SIG-M5 treated with dmso at 0.1 percent for 504 hours (cell line): ENCODE measurements around the gene BMP8A.
"Not testable (repeated sequence)": the region's sequence is repeated elsewhere in the genome, so short reads cannot be mapped to it uniquely, and the experiment has no call there.

Source experiments
- DNase-seq: peaks from one replicate; lab custom pipeline; 2025; ENCODE audit not compliant: unreplicated experiment; lab: John Stamatoyannopoulos, UW

Gene BMP8A

DNA sequence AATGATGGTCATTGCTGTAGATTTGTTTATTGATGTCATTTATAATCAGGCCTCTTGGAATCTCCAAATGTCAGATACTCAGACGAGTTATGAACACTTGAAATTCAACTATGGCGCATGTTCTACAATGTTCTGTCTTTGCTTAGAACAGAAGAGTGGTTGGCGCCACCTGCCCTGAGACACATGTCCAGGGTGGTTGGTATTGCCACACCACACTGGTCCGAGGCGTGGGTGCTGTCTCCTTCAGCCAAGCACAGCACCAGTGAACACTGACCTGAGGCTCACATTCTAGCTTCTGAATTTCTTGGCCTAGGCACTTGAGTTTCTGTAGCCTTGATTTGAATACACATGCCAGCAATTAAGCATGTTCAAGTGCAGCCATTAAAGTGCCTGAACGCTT, 10.1 kb upstream of the BMP8A start:
- DNase-seq = no peak

DNA sequence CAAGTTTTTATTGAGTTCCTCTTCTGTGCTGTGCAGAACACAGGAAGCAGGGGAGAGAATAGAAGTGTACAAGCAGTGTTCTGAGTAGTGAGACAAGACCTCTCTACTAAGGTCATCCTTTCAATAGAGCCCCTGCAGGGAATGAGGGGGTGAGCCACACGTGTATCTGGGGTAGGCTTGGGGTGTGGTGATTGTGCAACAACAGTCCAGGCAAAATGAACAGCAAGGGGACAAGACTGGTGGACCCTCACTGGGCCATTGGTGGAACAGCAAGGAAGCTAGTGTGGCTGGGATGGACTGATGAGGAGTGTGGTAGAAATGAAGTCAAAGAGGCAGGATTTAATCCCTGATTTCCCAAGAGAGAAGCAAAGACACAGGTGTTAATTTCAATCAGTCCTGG, 8.2 kb upstream of the BMP8A start:
- no peak for DNase-seq

DNA sequence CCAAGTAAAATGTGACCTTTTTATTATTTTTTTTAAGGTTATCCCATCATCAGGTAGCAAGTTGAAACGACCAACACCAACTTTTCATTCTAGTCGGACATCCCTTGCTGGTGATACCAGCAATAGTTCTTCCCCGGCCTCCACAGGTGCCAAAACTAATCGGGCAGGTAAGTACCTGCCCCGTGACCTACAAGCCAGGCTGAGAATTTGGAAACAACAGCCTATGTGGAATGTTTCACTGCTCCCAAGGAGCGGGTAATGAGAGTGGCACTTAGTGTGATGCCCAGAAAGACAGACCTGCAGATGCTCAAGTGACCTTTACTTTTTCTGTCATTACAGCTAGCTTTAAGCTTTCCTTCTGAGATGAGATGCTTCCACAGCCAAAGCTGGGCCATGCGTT, 6.9 kb upstream of the BMP8A start:
- DNase-seq = no peak

DNA sequence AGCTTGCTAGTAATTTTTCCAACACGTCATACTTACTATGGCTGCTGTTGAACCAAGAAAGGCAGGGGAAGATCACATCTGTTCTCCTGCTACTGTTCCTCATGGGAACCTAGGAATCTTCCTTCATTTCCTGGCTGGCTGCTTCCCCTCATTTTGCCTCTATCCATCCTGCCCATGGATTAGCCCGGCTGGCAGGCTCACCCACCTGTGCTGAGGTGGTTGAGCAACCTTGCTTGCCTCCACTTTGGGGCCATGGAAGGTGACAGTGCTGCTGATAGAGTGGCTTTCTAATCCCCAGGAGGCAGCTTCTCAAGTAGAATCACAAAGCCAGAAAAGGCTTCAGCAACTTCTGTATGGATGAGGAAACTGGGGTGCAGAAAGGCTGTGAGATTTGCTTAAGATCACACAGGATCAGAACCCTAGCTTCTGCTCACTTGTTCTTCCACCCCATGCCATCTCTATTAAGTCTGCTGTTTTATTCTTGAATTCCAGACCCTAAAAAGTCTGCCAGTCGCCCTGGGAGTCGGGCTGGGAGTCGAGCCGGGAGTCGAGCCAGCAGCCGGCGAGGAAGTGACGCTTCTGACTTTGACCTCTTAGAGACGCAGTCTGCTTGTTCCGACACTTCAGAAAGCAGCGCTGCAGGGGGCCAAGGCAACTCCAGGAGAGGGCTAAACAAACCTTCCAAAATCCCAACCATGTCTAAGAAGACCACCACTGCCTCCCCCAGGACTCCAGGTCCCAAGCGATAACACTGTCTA, 6.2 kb upstream of the BMP8A start:
- no peak for DNase-seq

DNA sequence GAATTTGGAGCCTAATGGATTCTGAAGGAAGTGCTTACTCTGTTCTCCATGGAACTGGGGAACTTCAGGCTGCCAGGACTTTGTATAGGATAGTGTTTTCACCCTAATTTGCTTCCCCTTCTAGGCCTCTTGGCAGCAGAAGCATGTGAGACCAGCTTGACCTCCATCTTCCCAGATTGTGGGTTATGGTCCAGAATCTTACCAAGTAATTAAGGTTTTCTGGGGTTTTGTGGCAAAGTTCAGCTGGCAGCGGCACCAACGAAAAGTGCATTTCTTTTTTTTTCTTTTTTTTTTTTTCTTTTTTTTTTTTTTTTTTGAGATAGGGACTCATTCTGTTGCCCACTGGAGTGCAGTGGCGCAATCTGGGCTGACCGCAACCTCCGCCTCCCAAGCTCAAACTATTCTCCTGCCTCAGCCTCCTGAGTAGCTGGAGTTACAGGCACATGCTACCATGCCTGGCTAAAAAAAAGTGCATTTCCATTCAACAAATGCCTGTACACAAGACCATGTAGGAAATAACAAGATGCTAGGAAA, 3.4 kb upstream of the BMP8A start:
- DNase-seq = no peak

DNA sequence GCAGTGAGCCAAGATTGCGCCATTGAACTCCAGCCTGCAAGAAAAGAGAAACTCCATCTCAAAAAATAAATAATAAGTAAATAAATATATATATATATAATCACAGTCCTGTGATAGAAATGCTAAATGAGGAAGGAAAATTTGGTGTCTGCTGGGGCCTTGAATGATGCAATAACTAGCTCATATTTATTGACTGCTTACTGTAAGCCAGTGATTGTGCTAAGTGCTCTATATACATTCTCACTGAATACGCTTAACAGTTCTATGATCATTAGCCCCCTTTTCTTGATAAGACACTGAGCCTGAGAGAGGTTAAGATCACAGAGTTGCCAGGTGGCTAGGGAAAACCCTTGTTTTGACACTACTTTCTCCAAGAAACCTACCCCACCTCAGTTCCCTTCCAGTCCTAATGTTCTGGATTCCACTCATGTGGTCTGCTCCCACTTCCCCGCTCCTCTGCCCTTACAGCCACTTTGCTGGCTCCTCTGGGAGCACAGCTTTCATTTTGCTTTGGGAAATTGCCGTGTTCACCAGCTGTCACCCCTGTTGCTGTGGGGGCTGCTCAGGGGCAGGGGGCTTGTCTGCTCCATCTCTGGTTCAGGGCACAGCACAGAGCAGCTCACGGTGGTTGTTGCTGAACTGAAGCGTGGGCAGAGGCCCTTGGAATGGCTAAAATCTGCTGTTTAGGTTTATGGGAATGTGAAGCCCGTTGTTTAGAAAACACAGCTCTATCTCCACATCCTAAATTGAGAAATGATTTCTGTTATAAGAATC, 2.5 kb upstream of the BMP8A start:
- DNase-seq = peak; percentile 49

DNA sequence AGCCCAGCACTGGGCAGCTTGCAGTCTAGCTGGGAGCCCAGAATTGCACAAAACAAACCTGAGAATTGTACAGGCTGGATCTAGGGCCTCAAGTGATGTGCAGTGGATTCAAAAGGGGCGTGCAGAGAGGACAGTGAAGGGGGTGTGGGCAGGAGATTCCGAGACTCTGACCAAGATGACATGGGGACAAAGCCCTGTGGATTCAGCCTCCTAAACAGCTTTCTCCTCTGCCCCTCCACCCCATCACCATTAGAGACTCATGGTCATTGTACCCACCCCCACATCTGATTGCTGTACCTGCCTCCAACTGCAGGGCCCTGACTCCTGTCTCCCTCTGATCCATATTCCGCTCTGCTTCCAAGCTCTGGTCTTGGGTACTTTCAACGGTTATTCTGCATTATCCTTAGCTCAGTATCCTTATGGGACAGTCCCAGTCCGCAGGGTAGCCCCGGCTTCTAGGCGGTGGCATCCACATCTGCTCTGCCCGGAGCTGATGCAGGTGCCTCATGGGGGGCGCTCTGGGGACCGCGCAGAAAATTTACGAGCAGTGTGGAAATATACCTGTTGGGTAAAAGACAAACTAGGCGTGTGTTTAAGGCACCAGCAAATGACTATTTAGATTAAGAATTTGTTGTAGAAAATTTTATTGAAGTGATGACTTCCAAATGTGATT, 1.7 kb upstream of the BMP8A start:
- no peak for DNase-seq

DNA sequence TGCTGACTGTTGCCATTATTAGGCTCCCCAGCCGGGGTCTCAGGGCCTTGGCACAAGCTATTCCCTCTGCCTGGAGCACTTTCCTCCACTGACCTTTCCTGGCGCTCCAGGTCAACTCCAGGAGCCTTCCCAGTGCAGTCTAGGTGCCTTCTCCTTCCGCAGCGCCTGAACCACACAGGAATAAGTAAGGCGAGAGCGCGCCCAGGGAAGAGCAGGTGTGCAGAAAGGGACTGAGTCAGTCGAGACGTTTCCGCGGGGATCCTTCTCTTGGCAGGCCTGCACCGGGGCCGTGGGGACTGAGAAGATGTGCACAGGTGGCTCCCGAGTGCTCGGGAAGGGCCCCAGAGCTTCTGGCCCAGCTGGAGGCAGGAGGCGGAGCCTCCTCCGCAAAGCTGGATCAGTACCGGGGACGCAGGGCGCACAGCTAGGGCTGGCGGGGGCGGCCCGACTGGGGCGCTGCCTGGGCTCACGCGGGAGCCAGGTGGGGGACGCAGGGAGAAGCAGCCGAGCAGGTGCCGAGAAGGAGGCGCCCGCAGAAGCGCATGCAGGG, 765 bp upstream of the BMP8A start:
- no peak for DNase-seq

DNA sequence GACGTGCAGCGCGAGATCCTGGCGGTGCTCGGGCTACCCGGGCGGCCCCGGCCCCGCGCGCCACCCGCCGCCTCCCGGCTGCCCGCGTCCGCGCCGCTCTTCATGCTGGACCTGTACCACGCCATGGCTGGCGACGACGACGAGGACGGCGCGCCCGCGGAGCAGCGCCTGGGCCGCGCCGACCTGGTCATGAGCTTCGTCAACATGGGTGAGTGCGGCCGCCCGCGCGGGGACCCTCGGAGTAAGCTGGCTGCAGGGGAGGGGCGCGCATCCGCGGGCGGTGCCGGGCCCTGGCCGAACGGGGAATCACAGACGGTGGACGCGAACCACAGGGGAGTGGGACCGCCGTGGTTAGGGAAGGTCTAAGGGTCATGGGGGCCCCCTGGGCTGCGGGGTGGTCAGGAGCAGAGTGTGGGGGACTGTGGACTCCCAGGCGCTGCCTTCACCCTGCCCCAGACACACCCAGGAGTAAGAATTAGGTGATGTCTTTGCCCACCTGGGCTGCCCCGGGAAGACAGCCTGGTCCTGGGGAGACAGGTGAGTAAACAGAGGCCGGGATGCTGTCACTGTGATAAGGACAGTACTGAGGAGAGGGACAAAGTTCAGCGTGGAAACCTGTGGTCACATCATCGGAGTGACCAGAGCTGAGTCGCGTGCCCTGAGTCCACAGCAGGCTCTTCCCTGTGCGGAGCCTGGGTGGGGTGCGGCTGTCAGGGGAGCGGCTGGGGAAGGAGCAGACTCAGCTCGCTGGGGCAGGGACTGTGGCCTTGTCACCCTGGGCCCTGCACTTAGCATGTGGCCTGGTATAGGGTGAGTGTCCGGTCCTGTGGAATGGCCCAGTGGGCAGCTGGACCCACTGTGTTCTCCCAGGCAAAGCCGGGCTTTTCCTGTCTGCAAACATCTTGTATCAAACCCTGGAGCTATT, 944 bp downstream of the BMP8A start:
- DNase-seq = not testable (repeated sequence)

DNA sequence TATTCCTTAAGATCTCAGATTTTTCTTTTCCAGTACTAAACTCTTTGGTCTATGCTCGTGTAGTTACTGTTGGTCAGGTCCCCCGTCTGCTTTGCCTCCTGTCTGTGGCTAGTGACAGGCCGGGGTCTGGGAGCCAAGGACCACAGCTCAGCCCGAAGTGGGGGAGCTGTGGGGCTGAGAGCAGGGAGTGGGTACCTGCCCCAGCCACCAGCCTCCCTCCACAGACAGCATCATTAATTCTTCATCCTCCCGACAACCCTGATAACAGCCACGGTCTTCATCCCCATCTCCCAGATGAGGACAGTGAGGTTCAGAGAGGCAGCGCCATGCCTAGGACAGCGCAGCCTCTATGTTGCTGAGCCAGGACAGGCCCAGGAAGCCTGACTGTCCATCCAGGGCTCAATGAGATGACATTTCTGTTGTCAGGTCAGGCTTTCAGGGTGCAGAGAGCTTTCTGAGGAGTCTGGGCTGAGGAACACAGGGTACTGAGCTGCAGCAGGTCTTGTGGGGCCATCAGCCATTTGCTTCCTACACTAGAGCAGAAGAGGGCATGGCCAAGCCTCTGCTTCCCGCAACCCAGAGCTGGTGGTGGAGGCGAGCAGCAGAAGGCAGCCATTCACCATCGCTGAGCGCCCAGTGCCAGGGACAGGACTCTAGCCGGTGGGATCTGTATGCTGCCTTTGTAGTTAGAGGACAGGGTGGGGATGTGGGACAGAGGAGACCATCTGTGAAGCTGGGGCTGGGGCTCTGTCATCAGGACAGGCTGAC, 1.8 kb downstream of the BMP8A start:
- not testable (repeated sequence) for DNase-seq

DNA sequence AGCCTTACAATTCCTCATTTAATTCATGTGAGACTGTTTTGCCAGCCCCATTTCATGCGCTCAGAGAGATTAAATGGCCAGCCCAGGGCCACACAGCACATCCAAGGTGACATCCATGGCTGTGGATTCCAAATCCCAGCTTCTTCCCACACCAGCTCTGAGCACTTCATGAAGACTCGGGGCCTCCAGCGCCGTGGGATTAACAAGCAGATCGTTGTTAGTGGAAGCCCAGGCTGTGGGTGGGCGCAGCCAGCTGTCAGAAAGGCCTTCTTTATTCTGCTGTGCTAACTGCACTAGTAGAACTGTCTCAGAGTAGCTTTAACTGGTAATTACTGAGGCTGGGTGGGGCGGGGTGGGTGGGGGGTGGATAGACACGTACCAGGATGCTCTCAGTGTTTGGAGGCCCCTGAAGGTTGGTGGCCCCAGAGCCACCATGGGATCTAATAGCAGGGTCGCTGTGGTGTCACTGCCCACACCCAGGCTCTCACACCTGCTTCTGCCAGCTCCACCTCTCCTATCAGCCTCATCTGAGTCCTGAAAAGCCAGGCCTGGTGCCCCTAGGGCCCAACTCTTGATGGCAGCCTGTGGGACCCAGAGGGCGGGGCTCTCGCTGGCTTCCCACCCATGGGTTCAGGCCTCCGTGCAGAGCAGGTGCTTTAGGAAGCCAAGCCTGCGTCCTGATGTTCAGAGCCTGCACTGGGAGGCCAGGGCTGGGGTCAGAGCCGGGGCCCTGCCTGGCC, 3.4 kb downstream of the BMP8A start:
- DNase-seq = no peak

DNA sequence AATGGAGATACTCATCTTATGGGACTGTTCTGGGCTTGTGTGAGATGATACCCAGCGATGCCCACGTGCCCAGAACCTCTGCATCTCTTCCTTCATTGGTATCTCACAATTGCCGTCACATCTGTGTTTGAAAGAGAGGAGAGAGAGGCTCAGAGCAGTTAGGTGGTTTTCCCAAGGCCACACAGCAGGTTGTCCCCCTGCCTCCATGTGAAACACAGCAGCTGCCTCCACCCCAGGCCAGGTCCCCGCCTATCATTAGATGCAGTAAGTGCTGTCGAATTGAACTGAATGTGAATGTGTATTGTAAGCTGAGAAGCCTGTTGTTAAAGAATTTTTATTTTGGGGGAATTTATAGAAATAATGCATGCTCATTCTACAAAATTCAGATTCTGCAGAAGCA, 5.1 kb downstream of the BMP8A start:
- not testable (repeated sequence) for DNase-seq

DNA sequence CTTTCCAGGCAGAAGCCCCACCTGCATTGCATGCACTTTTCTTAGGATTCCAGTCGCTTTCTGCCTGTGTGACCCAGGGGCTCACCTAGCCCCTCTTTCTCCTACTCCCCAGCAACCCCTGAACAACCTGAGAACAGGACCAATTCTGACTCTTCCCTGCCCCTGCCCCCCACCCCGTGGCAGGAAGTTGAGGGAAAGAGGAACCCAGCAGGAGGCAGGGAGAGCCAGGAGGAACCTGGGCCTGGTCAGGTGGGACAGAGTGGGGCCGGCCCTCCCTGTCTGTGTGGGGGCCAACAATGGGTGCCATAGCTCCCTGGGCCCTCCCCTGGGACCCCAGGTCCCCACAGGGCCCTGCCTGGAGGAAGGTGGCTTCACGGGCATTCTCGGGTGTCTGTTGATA, 6.1 kb downstream of the BMP8A start:
- no peak for DNase-seq

DNA sequence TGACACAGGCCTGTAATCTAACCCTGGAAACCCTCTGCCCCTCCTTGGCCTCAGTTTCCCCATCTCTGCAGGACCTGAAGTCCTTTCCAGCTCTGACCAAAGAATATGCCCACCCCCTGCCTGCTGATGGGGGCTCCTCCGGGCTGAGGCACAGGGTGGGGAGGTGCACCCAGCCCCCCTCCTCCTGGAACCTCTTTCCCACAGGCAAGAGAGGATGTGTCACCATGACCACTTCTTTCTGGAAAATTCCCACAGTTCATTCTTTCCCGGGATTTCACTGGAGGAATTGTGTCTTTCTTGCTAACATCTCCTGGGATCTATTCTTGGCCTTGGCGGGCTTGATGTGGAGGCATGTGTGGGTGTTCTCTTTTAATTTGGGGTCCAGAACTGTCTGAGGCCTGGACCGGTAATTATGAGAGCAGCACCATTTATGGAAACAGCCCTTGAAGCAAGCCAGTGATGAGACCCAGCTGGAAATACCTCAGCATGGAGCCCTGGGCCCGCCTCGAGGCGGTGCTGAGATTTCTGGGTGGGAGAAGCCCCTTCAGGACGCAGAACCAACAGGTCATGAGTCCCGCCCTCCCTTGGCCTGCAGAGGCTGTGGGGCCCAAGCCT, 6.8 kb downstream of the BMP8A start:
- DNase-seq = not testable (repeated sequence)

DNA sequence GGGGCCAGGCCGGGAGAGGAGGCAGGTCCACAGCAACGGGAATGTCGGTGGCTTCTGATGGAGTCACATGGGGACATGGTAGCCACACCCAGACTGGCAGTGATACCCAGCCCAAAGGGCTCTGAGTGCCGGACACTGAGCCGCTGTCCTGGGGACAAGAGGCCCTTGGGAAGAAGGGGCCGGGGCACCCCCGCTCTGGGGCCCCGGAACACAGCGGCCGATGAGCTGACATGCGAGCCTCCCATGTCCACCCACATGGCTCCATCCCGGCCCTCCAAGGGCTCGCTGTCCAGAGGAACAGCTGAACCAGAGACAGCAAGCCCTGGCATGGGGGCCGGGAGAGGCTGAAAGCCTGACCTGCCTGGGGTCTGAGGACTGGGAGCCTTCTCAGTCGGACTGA, 7.4 kb downstream of the BMP8A start:
- not testable (repeated sequence) for DNase-seq

DNA sequence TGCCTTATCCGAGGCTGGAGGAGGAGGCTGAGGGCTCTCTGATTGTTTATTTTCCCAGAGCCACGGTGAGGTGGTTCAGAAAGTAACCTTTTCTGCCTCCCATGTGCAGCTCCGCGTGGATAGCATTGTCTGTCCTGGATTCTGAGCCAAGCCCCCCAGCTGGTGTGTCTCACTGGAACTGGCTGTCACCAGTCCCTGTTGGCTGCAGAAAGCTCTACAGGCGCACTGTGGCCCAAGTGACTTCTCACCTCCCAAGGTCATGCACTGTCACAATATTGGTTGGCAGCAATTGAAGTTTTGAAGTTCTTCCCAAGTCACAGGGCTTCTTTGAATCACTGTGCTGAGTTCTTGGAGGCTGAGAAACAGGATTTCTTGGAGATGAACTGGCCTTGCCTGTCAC, 8.2 kb downstream of the BMP8A start:
- no peak for DNase-seq

DNA sequence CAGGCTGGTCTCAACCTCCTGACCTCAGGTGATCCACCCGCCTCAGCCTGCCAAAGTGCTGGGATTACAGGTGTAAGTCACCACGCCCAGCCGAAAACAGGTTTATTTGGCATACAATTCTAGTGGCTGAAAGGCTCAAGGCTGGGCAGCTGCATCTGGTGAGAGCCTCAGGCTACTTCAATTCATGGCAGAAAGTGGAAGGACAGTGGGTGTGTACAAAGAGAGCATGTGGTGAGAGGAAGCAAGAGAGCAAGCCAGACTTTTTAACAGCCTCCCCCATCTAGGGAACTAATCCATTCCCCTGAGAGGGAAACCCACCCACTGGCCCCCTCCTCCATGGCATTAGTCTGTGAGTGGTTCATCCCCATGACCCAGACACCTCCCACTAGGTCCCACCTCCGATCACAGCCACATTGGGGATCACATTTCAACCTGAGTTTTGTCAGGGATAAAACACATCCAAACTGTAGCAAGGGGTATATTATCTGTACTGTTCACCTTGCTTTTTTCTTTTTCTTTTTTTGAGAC, 9.5 kb downstream of the BMP8A start:
- no peak for DNase-seq

DNA sequence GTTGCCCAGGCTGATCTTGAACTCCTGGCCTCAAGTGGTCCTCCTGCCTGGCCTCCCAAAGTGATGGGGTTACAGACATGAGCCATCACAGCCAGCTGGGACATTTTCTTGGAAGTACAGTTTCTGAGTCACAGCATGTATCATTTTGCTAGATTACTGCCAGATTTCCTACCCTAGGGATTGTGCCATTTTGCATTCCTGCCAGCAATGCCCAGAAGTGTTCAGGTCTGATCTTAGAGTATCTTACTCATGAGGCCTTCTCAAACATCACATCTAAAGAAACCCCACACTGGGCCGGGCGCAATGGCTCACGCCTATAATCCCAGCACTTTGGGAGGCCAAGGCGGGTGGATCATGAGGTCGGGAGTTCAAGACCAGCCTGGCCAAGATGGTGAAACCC, 10.2 kb downstream of the BMP8A start:
- DNase-seq = no peak
